T-helper 2 cell treated with Interferon-gamma antibody and Interleukin-4, amounts not matched to agents 100 ng/mL and 5 ng/mL, for 36 hours (primary cell): ENCODE results near the gene CCDC186. TPM values are rescaled to one million over a fixed set of nuclear protein-coding genes. Genes with fewer than 3 reads are reported as not detected.

ENCODE experiments used
- intact Hi-C: fragments of 100-400 bp; cut with micrococcal nuclease; formaldehyde crosslinking; loops from one replicate; pipeline ENCODE4 v1.15.1; 2023
- total RNA-seq: library from RNA; stranded (reverse); gene quantifications from 2 replicates; pipeline ENCODE4 v1.2.3, GENCODE V29; 2022

CCDC186 gene
- total RNA-seq, 1 donor from 2014 or later, result 15.6 TPM

- intact Hi-C loops, result no loop called here
These were observed 56.3 kb downstream of the CCDC186 start for GRCh38 chr10:114117728-114118127.

- intact Hi-C loops, result no loop called here
These were observed 58.1 kb downstream of the CCDC186 start for GRCh38 chr10:114115661-114116445.

GRCh38 chr10:114110174-114110972 lies 63.6 kb downstream of the CCDC186 start:
- intact Hi-C loops, result no loop called here

- intact Hi-C loops, result loop anchor here (1.0 to 2.0 kb wide), 5 partner anchors 230 to 424 kb away; partner anchors contain the start of genes CASP7, DCLRE1A and NHLRC2
These were observed 70.7 kb downstream of the CCDC186 start for GRCh38 chr10:114103284-114103683.

GRCh38 chr10:114102256-114102655 lies 71.7 kb downstream of the CCDC186 start:
- intact Hi-C loops, result loop anchor here (2.0 kb wide), 3 partner anchors 229 to 423 kb away; partner anchors contain the start of genes CASP7, DCLRE1A and NHLRC2

DNA sequence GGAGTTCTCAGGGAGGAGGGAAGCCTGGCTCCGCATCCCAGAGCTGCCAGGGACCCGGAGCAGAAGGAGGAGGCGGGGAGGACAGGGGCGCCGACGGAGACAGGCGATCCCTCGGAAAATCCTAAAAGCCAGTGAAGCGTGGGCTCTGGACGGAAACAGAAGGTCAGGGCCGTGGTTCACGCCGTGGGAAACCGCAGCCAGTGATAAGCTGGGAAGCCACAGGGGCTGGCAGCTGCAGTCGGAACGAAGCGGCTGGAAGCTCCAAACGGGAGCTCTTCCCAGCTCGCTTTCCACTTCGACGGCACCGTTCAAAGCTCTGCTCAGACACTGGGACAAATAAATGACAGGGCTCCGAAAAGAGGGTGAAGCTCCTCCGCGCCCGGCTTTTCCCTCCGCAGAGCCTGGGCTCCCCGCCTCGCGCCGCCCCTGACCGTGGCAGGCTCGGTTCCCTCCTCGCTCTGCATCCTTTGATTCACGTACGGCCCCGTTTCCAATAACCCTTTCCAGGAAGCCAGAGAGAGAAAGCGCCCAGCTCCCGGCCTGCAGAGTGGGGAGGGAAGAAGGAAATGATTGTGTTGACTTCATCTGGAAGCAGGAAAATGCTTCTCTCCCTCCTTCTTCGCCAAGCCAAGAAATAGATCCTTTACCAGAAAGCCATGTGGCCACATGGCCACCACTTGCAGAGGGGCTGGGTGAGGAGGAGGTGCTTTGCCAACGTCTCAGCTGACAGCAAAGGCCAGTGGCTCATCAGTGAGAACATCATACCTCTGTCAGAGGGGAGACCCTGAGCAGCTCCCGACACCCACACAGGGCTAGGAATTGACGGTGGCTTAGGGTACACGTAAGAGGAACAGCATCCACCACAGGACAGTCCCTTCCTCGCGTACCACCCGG lies 72.9 kb downstream of the CCDC186 start:
- intact Hi-C loops, result no loop called here

DNA sequence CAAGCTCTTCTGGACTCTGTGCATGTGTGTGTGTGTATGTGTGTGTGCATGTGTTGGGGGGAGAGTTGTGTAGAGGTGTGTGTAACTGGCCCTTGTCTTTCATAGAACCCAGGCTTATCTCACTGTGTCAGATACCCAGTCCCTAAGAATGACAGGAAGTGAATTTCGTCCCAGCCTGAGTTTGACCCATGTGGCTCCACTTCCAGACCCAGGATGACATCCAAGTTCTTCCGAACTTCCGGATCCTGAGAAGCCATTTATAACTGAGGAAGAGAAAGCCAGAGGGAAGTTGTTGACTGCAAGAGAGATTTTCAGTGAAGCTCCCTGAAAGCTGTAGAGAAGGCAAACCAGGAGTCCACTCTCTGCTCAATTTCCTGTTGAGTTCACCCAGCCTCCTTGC lies 77.1 kb downstream of the CCDC186 start:
- intact Hi-C loops, result no loop called here

DNA sequence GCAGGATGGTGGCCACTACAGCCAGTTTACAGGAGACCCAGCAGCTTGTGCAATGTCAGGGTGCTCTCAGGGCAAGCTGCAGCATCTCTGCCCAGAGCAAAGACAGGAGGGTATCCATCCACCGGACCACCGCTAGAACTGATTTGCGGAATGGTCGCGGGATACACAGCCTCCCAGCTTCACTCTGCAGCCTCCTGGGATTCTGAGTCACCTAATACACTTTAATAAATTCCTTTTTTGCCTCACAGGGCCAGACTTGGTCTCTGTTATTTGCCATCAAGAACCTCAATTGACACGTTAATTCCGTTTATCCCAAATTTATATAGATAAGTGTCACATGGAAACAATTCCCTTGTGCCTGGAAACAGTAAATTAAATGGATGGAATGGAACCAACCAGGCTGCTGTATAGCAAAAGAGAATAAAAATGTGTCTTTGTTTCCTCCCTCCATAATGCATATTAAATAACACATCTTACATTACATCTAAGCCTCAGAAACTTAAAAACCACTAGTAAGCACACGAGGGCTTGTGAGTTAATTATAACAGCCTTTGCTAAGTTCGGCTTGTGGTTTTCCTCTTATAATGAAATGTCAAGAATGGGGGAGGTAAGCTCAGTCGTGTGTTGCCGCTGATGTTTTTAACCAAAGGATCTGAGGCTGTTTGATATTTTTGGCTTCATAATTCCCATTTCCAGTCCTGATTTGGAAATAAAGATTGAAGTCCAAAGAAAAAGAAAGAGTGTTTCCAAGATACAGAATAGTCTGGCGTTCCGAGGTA lies 78.3 kb downstream of the CCDC186 start:
- intact Hi-C loops, result no loop called here

- intact Hi-C loops, result no loop called here
These were observed 79.2 kb downstream of the CCDC186 start for GRCh38 chr10:114094795-114095194.

DNA sequence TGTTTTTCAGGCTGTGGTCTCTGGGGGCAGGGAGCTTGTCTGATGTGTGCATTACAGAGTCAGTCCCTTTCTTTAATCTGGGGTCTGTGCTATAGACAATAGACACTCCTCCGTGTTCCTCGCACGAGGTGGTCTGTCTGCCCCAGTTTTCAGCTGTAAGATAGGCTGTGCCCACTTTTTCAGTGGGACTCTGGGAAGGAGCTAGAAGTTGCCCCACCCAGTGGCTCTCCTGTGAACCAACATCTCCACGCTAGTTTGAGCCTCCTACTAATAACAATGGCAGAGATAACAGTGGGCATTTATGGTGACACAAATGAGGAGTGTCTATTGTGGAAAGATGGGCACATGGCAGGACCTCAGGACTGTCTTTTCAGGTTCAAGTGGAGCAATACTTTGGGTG lies 86.3 kb downstream of the CCDC186 start:
- intact Hi-C loops, result no loop called here

DNA sequence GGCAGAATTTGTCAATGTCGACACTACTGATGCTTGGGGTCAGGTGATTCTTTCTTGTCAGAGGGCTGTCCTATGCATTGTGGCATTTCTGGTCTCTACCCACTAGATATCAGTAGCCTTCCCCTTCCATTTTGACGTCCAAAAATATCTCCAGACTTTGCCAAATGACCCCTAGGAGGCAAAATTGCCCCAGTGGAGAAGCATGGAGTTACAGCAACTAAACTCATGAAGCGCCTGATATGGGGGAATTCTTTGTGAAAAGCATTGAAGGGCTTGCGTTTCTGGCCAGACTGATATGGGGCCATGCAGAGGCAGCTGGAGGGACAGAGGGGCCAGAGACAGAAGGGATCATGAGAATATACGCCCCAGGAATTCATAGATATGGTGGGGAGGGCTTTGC lies 86.7 kb downstream of the CCDC186 start:
- intact Hi-C loops, result no loop called here

DNA sequence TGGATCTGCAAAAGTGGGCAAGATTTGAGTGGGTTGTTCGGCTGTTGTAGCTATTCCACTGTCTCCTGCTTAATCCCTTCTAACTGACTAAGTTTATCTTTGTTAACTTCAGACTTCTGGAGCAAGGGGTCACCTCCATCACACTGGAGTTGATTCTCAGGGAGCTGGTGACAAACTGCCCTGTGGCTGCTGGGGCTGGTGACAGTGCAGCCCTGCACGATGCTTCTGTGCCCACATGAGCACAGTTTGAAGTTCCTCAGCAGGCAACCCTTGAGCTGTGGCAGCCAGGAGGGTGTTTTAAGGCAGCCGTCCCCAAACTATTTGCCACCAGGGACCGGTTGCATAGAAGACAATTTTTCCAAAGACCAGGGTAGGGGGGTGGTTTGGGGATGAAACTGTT lies 89.8 kb downstream of the CCDC186 start:
- intact Hi-C loops, result loop anchor here (5.0 kb wide), 1 partner anchor 232 kb away; the partner anchor contains the start of genes DCLRE1A and NHLRC2

- intact Hi-C loops, result loop anchor here (1.0 to 5.0 kb wide), 2 partner anchors 122 to 231 kb away; partner anchors contain the start of genes DCLRE1A and NHLRC2
These were observed 91.0 kb downstream of the CCDC186 start for GRCh38 chr10:114083040-114083439.

- intact Hi-C loops, result loop anchor here (5.0 kb wide), 1 partner anchor 230 kb away; the partner anchor contains the start of genes DCLRE1A and NHLRC2
These were observed 92.0 kb downstream of the CCDC186 start for GRCh38 chr10:114081911-114082583.

DNA sequence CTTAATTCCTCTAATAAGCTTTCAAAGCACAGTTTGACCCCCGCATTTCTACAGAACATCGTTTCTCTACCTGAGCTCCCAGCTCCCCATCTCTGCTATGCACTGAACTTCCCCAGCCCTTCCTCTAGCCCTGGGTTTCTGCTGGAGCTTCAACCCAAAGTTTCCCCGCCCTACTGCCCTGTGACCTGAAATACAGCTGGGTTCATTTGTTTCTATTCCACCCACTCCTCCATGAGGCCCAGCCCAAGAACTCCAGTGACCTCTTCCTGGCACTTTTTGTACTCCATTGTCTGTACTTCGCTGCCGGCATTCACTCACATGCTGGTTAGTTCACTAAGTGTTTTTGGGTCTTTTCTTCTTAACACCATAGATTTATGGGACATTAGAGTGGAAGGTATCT lies 94.6 kb downstream of the CCDC186 start:
- intact Hi-C loops, result no loop called here

GRCh38 chr10:114078346-114078745 lies 95.7 kb downstream of the CCDC186 start:
- intact Hi-C loops, result no loop called here

GRCh38 chr10:114077815-114078219 lies 96.2 kb downstream of the CCDC186 start:
- intact Hi-C loops, result no loop called here

GRCh38 chr10:114077347-114077746 lies 96.7 kb downstream of the CCDC186 start:
- intact Hi-C loops, result no loop called here

DNA sequence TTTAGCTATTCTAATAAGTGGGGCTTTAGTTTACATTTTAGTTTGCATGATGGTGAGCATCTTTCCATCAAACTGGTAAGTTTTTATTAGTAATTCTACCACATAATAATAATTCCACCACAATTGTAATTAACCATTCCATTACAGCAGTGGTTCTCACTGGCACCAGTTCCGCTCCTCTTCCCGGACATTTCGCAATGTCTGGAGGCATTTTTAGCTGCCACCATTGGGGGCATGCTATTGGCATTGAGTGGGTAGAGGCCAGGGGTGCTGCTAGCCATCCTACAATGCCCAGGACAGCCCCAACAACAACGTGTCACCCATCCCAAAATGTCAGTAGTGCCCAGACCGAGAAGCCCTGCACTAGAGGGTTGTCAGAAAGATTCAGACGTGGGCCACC lies 98.9 kb downstream of the CCDC186 start:
- intact Hi-C loops, result no loop called here
